Measurements from ENCODE around the gene CENPT. TPM values are rescaled to one million over a fixed set of nuclear protein-coding genes. Genes with fewer than 3 reads are reported as not detected.
A peak's percentile ranks its signal among the peaks of the same experiment; 100 is the strongest.

CENPT gene
- total and polyA plus RNA-seq, 2 donors (not counting 1 experiment from before 2014, with no cell fraction given): 75.0 to 169 TPM

GRCh38 chr16:67845291-67846062 lies 2.0 kb downstream of the CENPT start:
- peak overlapping the region; percentile 93 for H2AFZ ChIP-seq (ENCODE audit: insufficient read depth, low read depth, low read length, poor library complexity, severe bottlenecking)
- POLR2A ChIA-PET: interaction anchor here (1.5 to 2.0 kb wide), 2 partner anchors 39 to 90 kb away, joined by 6 to 11 read pairs; partner anchors contain the start of genes PSMB10, RANBP10 and TSNAXIP1

More at GRCh38 chr16:67845291-67846062, 2.0 kb downstream of the CENPT start:
- H3K4me2 ChIP-seq (replicated peaks; ENCODE audit: low read depth, low read length, poor library complexity, severe bottlenecking): peak overlapping the region; percentile 97
- peaks cover 0 to 5% (median 0%) of the 10 kb centered on the region in 3 donors for H3K9me3 ChIP-seq (ENCODE audit: control extremely low read depth in 1 of 3, control insufficient read depth in 2 of 3, insufficient read depth in 1 of 3, low read length in 2 of 3)
- 81% methylated on average over 5 of the region's 5 CpGs for WGBS (ENCODE audit: insufficient coverage)
- peak overlapping the region in 4 of 5 experiments; percentile 64 to 86 (median 84) for H3K4me3 ChIP-seq (ENCODE audit: control extremely low read depth in 1 of 5, extremely low read depth in 1 of 5, insufficient read depth in 1 of 5, low read depth in 2 of 5, low read length in 4 of 5)
- Mint-ChIP-seq H3K9me3 (ENCODE audit: insufficient read depth) (no peaks in the 10 kb centered on the region), H3K4me3 (peak overlapping the region; percentile 92), H3K27ac (peak overlapping the region; percentile 93), H3K4me1 (peaks cover 52% of the 10 kb centered on the region), H3K27me3 (no peaks in the 10 kb centered on the region)
- CTCF ChIA-PET: interaction anchor here (0.8 to 3.5 kb wide), 12 partner anchors 12 to 239 kb away, joined by 3 to 13 read pairs (median 4); partner anchors contain the start of genes DDX28, DUS2 and NFATC3
- peak overlapping the region; percentile 85 for H3K9ac ChIP-seq (ENCODE audit: low read length)
- H4K20me1 ChIP-seq (ENCODE audit: control insufficient read depth, insufficient read depth, low read length, poor library complexity, severe bottlenecking): peaks cover 36% of the 10 kb centered on the region
- no peaks in the 10 kb centered on the region for H3K36me3 ChIP-seq (replicated peaks in 1 of 2; ENCODE audit: control extremely low read depth in 1 of 2, control insufficient read depth in 1 of 2, extremely low read depth in 1 of 2, insufficient read depth in 2 of 2, low read length in 1 of 2)
- H3K27me3 ChIP-seq (replicated peaks in 1 of 4; ENCODE audit: control extremely low read depth in 1 of 4, control insufficient read depth in 3 of 4, insufficient read depth in 4 of 4, low read length in 3 of 4): no peaks in the 10 kb centered on the region
- no peak for ATAC-seq (ENCODE audit: low read depth)
- intact Hi-C loops (cut with micrococcal nuclease): loop anchor here (1.0 to 10.0 kb wide), 10 partner anchors 12 to 1091 kb away; partner anchors contain the start of genes ATP6V0D1, CTCF, DYNC1LI2 and GFOD2
- H3K27ac ChIP-seq (ENCODE audit: low read length in 2 of 2): peak overlapping the region in 1 of 2 donors; percentile 81
- H3K4me1 ChIP-seq (ENCODE audit: control insufficient read depth in 2 of 2, insufficient read depth in 2 of 2, low read length in 2 of 2): peaks cover 39 to 53% of the 10 kb centered on the region in 2 donors
- no peak for DNase-seq
- peaks cover 58% of the 10 kb centered on the region for H3K79me2 ChIP-seq (ENCODE audit: control insufficient read depth, insufficient read depth, low read length)
- TF ChIP-seq, protein P1, sequence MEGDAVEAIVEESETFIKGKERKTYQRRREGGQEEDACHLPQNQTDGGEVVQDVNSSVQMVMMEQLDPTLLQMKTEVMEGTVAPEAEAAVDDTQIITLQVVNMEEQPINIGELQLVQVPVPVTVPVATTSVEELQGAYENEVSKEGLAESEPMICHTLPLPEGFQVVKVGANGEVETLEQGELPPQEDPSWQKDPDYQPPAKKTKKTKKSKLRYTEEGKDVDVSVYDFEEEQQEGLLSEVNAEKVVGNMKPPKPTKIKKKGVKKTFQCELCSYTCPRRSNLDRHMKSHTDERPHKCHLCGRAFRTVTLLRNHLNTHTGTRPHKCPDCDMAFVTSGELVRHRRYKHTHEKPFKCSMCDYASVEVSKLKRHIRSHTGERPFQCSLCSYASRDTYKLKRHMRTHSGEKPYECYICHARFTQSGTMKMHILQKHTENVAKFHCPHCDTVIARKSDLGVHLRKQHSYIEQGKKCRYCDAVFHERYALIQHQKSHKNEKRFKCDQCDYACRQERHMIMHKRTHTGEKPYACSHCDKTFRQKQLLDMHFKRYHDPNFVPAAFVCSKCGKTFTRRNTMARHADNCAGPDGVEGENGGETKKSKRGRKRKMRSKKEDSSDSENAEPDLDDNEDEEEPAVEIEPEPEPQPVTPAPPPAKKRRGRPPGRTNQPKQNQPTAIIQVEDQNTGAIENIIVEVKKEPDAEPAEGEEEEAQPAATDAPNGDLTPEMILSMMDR (IDR thresholded peaks at IDR 0.05): no peak
- TF ChIP-seq EZH2 (IDR thresholded peaks at IDR 0.05; ENCODE audit: borderline replicate concordance, insufficient read depth, low read depth, low read length, poor library complexity, severe bottlenecking): no peak
